Measurements from ENCODE around the gene RAD9A. TPM values are rescaled to one million over a fixed set of nuclear protein-coding genes. Genes with fewer than 3 reads are reported as not detected.

RAD9A gene
- total RNA-seq, 1 experiment from 2014 or later = 55.1 TPM

DNA sequence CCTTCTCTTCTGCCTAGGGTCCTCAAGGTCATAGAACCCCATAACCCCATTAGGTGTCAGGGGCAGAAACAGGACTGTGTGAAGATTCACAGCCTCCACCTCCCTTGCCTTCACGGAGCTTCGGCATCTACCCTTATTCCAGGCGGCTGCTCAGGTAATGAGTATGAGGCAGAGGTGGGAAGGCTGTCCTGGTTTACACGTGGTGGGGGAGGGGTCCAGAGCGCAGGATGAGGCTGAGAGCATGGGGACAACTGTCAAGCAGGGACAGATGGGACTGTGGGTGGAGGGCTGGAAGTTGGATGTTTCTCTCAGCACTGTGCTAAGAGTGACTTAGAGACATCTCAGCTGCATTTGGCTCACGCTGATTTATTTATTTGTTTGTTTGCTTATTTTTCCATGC, 4.3 kb upstream of the RAD9A start:
- 0 out of 2 replicates have a peak, but pooled peaks cover 3% of the 10 kb centered on the region for H3K27me3 ChIP-seq (replicated peaks; ENCODE audit: control insufficient read depth, insufficient read depth, low read length)
- peaks cover under 1% of the 10 kb centered on the region; the same call in 1 of the 2 replicates for H3K4me1 ChIP-seq
- CTCF ChIA-PET = interaction anchor here (0.5 to 21.4 kb wide), 6 partner anchors 14 to 263 kb away, joined by 4 to 775 read pairs (median 6); partner anchors contain the start of genes ACY3, POLD4 and PPP1CA
- H3K36me3 ChIP-seq (ENCODE audit: control insufficient read depth, insufficient read depth, low read length) = no peaks in the 10 kb centered on the region
- Mint-ChIP-seq H3K27ac (ENCODE audit: unreplicated experiment) (no peak overlapping the region), H3K4me3 (ENCODE audit: unreplicated experiment) (no peak overlapping the region), H3K9me3 (ENCODE audit: unreplicated experiment) (no peaks in the 10 kb centered on the region), H3K27me3 (ENCODE audit: insufficient read depth, unreplicated experiment) (peaks cover 7% of the 10 kb centered on the region), H3K4me1 (ENCODE audit: low read depth, unreplicated experiment) (peaks cover 20% of the 10 kb centered on the region), H3K36me3 (ENCODE audit: insufficient read depth, unreplicated experiment) (peaks cover 28% of the 10 kb centered on the region)
- H3K9me3 ChIP-seq = no peaks in the 10 kb centered on the region
- TF ChIP-seq, protein P1, sequence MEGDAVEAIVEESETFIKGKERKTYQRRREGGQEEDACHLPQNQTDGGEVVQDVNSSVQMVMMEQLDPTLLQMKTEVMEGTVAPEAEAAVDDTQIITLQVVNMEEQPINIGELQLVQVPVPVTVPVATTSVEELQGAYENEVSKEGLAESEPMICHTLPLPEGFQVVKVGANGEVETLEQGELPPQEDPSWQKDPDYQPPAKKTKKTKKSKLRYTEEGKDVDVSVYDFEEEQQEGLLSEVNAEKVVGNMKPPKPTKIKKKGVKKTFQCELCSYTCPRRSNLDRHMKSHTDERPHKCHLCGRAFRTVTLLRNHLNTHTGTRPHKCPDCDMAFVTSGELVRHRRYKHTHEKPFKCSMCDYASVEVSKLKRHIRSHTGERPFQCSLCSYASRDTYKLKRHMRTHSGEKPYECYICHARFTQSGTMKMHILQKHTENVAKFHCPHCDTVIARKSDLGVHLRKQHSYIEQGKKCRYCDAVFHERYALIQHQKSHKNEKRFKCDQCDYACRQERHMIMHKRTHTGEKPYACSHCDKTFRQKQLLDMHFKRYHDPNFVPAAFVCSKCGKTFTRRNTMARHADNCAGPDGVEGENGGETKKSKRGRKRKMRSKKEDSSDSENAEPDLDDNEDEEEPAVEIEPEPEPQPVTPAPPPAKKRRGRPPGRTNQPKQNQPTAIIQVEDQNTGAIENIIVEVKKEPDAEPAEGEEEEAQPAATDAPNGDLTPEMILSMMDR (IDR thresholded peaks at IDR 0.05; ENCODE audit: insufficient read depth in 1 of 2, low read depth in 1 of 2, low read length in 1 of 2, severe bottlenecking in 1 of 2, unreplicated experiment in 1 of 2) = no peak
- no TSS peak for BruUV-seq (replicated peaks)
- POLR2A ChIA-PET = no interaction called here
- H3K4me3 ChIP-seq (ENCODE audit: low read depth, low read length) = no peak overlapping the region
- DNase-seq = no peak
- intact Hi-C loops (cut with micrococcal nuclease; ENCODE audit: unreplicated experiment) = loop anchor here (5.0 kb wide), 1 partner anchor 120 kb away; the partner anchor contains the start of genes CDK2AP2 and PITPNM1

DNA sequence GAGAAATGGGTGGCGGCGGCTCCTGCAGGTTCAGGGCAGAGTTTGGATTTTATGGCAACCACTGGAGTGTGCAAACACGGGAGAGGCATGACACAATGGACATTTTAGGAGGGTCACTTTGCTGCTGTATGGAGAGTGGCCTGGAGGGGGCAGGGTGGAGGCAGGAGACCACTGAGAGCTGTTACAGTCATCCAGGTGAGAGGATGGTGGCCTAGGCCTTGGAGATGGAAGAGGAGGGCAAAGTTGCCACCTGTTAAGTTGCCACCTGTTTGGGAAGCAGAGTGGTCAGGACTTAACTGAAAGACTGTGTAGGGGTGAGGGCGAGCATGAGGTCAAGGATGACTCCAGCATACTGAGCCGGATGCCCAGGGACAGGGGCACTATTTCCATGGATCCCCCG, 2.3 kb upstream of the RAD9A start:
- no peak overlapping the region for H3K4me3 ChIP-seq (ENCODE audit: low read depth, low read length)
- Mint-ChIP-seq H3K36me3 (ENCODE audit: insufficient read depth, unreplicated experiment) (peaks cover 45% of the 10 kb centered on the region), H3K4me1 (ENCODE audit: low read depth, unreplicated experiment) (peaks cover 18% of the 10 kb centered on the region), H3K27me3 (ENCODE audit: insufficient read depth, unreplicated experiment) (peaks cover 7% of the 10 kb centered on the region), H3K27ac (ENCODE audit: unreplicated experiment) (peak overlapping the region; percentile 21), H3K9me3 (ENCODE audit: unreplicated experiment) (no peaks in the 10 kb centered on the region), H3K4me3 (ENCODE audit: unreplicated experiment) (peak overlapping the region; percentile 66)
- DNase-seq = peak; percentile 83 to 88
- no TSS peak for BruUV-seq (replicated peaks)
- peaks cover 5% of the 10 kb centered on the region; the same call in 1 of the 2 replicates for H3K4me1 ChIP-seq
- TF ChIP-seq, protein P1 (IDR thresholded peaks at IDR 0.05; ENCODE audit: insufficient read depth in 1 of 2, low read depth in 1 of 2, low read length in 1 of 2, severe bottlenecking in 1 of 2, unreplicated experiment in 1 of 2) = peak; percentile 83 to 85
- peaks cover 2% of the 10 kb centered on the region; the same call in 1 of the 2 replicates for H3K36me3 ChIP-seq (ENCODE audit: control insufficient read depth, insufficient read depth, low read length)
- no peaks in the 10 kb centered on the region for H3K9me3 ChIP-seq
- ChIA-PET CTCF (interaction anchor here (0.5 to 21.4 kb wide), 12 partner anchors 8 to 150 kb away, joined by 3 to 775 read pairs (median 4); partner anchors contain the start of genes CLCF1, POLD4, PPP1CA and SSH3), POLR2A (interaction anchor here (1.3 kb wide), 2 partner anchors 12 to 36 kb away, joined by 3 to 4 read pairs; partner anchors contain the start of genes POLD4 and PPP1CA)
- H3K27me3 ChIP-seq (replicated peaks; ENCODE audit: control insufficient read depth, insufficient read depth, low read length) = 0 out of 2 replicates have a peak, but pooled peaks cover 3% of the 10 kb centered on the region
- intact Hi-C loops (cut with micrococcal nuclease; ENCODE audit: unreplicated experiment) = loop anchor here (1.0 to 5.0 kb wide), 2 partner anchors 80 to 118 kb away; partner anchors contain the start of genes CDK2AP2, PITPNM1 and TMEM134

DNA sequence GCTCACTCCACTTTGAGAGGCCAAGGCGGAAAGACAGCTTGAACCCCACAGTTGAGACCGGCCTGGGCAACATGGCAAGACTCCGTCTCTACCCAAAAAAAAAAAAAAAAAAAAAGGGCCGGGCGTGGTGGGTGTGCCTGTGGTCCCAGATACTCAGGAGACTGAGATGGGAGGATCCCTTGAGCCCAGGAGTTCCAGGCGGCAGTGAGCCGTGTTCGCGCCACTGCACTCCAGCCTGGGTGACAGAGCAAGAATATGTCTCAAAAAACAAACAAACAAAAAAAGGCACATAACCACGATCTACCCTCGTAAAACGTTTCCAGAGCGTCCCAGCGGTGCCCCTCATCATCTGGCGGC, 861 bp upstream of the RAD9A start:
- Histone ChIP-seq H3K4me3 (ENCODE audit: low read depth, low read length) (peak overlapping the region; percentile 80), H3K27me3 (replicated peaks; ENCODE audit: control insufficient read depth, insufficient read depth, low read length) (no peaks in the 10 kb centered on the region), H3K9me3 (no peaks in the 10 kb centered on the region), H3K36me3 (ENCODE audit: control insufficient read depth, insufficient read depth, low read length) (peaks cover 4% of the 10 kb centered on the region; the same call in 1 of the 2 replicates), H3K4me1 (peaks cover 5% of the 10 kb centered on the region; the same call in 1 of the 2 replicates)
- peaks cover 60% of the 10 kb centered on the region for H3K36me3 Mint-ChIP-seq (ENCODE audit: insufficient read depth, unreplicated experiment)
- BruUV-seq (replicated peaks) = no TSS peak
- H3K9me3 Mint-ChIP-seq (ENCODE audit: unreplicated experiment) = no peaks in the 10 kb centered on the region
- peak overlapping the region; percentile 76 for H3K4me3 Mint-ChIP-seq (ENCODE audit: unreplicated experiment)
- ChIA-PET CTCF (interaction anchor here (0.6 to 2.4 kb wide), 7 partner anchors 9 to 177 kb away, joined by 3 to 25 read pairs (median 9); partner anchors contain the start of genes CLCF1 and POLD4), POLR2A (interaction anchor here (1.2 to 1.9 kb wide), 2 partner anchors 10 to 88 kb away, joined by 5 to 63 read pairs; partner anchors contain the start of genes PPP1CA and SSH3)
- TF ChIP-seq, protein P1 (IDR thresholded peaks at IDR 0.05; ENCODE audit: insufficient read depth in 1 of 2, low read depth in 1 of 2, low read length in 1 of 2, severe bottlenecking in 1 of 2, unreplicated experiment in 1 of 2) = no peak
- peak overlapping the region; percentile 63 for H3K27ac Mint-ChIP-seq (ENCODE audit: unreplicated experiment)
- peaks cover 18% of the 10 kb centered on the region for H3K4me1 Mint-ChIP-seq (ENCODE audit: low read depth, unreplicated experiment)
- H3K27me3 Mint-ChIP-seq (ENCODE audit: insufficient read depth, unreplicated experiment) = no peaks in the 10 kb centered on the region
- DNase-seq = no peak
- intact Hi-C loops (cut with micrococcal nuclease; ENCODE audit: unreplicated experiment) = no loop called here

All from Caco-2 (cell line).